CD14-positive monocyte (primary cell): Measurements from ENCODE around the gene CNOT6L. TPM values are rescaled to one million over a fixed set of nuclear protein-coding genes. Genes with fewer than 3 reads are reported as not detected.

Experiments
- DNase-seq, 3 donors: peaks; one replicate each; pipeline ENCODE4 v3.0.0-alpha.2; 2011 to 2022
- H2AFZ ChIP-seq: 2 replicates; pipeline ENCODE4 v1.6.0; 2012; ENCODE audit warnings: mild to moderate bottlenecking, low read depth, low read length, inconsistent platforms; ENCODE audit not compliant: insufficient read depth, poor library complexity, severe bottlenecking
- H3K27ac ChIP-seq, 2 donors: 1 replicate in 1 of 2; 2 replicates in 1 of 2; pipeline ENCODE4 v1.5.1; 2012 to 2013; ENCODE audit warnings: low read length in 2 of 2, control low read depth in 1 of 2, inconsistent platforms in 1 of 2, low read depth in 1 of 2, mild to moderate bottlenecking in 1 of 2
- H3K27me3 ChIP-seq, 2 donors: one replicate each; pipeline versions ENCODE4 v1.6.0 to v1.6.1; 2011 to 2013; ENCODE audit warnings: low read length in 2 of 2; ENCODE audit not compliant: control insufficient read depth in 2 of 2, insufficient read depth in 2 of 2
- H3K36me3 ChIP-seq, 2 donors: replicated peaks in 1 of 2; 1 replicate in 1 of 2; 2 replicates in 1 of 2; pipeline versions ENCODE4 v1.5.1 to v1.6.1; 2012 to 2013; ENCODE audit warnings: low read length in 2 of 2, control low read depth in 1 of 2, inconsistent platforms in 1 of 2, mild to moderate bottlenecking in 1 of 2; ENCODE audit not compliant: insufficient read depth in 2 of 2, control insufficient read depth in 1 of 2
- H3K4me1 ChIP-seq, 2 donors: 1 replicate in 1 of 2; 2 replicates in 1 of 2; pipeline versions ENCODE4 v1.5.1 to v1.6.1; 2012 to 2013; ENCODE audit warnings: low read length in 2 of 2, control low read depth in 1 of 2, inconsistent platforms in 1 of 2, mild to moderate bottlenecking in 1 of 2, moderate library complexity in 1 of 2; ENCODE audit not compliant: insufficient read depth in 2 of 2, control insufficient read depth in 1 of 2
- H3K4me2 ChIP-seq: replicated peaks from 2 replicates; pipeline ENCODE3; 2012; ENCODE audit warnings: low read length, moderate library complexity, mild to moderate bottlenecking; ENCODE audit not compliant: poor library complexity, severe bottlenecking; ENCODE audit errors: extremely low read depth
- H3K4me3 ChIP-seq, 3 experiments: fragments of 200-600 bp in 1 of 3; sonication (generic) in 1 of 3; replicated peaks in 1 of 3; 1 replicate in 2 of 3; 2 replicates in 1 of 3; pipeline ENCODE4 v1.5.1; 2011 to 2013; ENCODE audit warnings: low read length in 3 of 3, mild to moderate bottlenecking in 3 of 3, control low read depth in 2 of 3, low read depth in 2 of 3, inconsistent platforms in 1 of 3, moderate library complexity in 1 of 3
- H3K79me2 ChIP-seq: 2 replicates; pipeline ENCODE4 v1.6.0; 2012; ENCODE audit warnings: mild to moderate bottlenecking, control low read depth, inconsistent platforms, low read length, moderate library complexity; ENCODE audit not compliant: insufficient read depth
- H3K9ac ChIP-seq: 2 replicates; pipeline ENCODE4 v1.6.0; 2017; ENCODE audit warnings: low read length, mild to moderate bottlenecking; ENCODE audit not compliant: insufficient read depth, poor library complexity, severe bottlenecking
- H3K9me3 ChIP-seq, 2 donors: replicated peaks in 1 of 2; 1 replicate in 1 of 2; 2 replicates in 1 of 2; pipeline versions ENCODE4 v1.5.1 to v1.6.1; 2012 to 2013; ENCODE audit warnings: low read length in 2 of 2, control low read depth in 1 of 2; ENCODE audit not compliant: control insufficient read depth in 1 of 2, insufficient read depth in 1 of 2
- H4K20me1 ChIP-seq: 2 replicates; pipeline ENCODE4 v1.6.0; 2012; ENCODE audit warnings: mild to moderate bottlenecking, low read length, control low read depth, moderate library complexity; ENCODE audit not compliant: insufficient read depth
- H3K27ac Mint-ChIP-seq, 7 donors: one replicate each; pipeline ENCODE4 v1.8.0; 2020; ENCODE audit warnings: mild to moderate bottlenecking in 7 of 7, mixed read lengths in 7 of 7, moderate library complexity in 6 of 7, inconsistent platforms in 2 of 7
- H3K27me3 Mint-ChIP-seq, 3 donors: one replicate each; pipeline ENCODE4 v1.8.0; 2021 to 2022; ENCODE audit warnings: low read depth in 3 of 3, mild to moderate bottlenecking in 3 of 3, mixed read lengths in 3 of 3, moderate library complexity in 3 of 3, inconsistent platforms in 1 of 3
- H3K36me3 Mint-ChIP-seq, 2 donors: one replicate each; pipeline ENCODE4 v1.8.0; 2020; ENCODE audit warnings: mixed read lengths in 2 of 2, inconsistent platforms in 1 of 2, mild to moderate bottlenecking in 1 of 2
- H3K4me1 Mint-ChIP-seq: one replicate; pipeline ENCODE4 v1.8.0; 2020; ENCODE audit warnings: mild to moderate bottlenecking, mixed read lengths
- H3K4me3 Mint-ChIP-seq, 2 donors: one replicate each; pipeline ENCODE4 v1.8.0; 2020; ENCODE audit warnings: mild to moderate bottlenecking in 2 of 2, mixed read lengths in 2 of 2, moderate library complexity in 1 of 2
- H3K9me3 Mint-ChIP-seq, 7 donors: one replicate each; pipeline ENCODE4 v1.8.0; 2020 to 2022; ENCODE audit warnings: mixed read lengths in 7 of 7, mild to moderate bottlenecking in 6 of 7, moderate library complexity in 6 of 7, inconsistent platforms in 2 of 7
- WGBS: methylation state at CpG from one replicate; pipeline ENCODE4 v1.1.5; 2013; ENCODE audit warnings: missing lambda C conversion rate; ENCODE audit not compliant: insufficient coverage; 5-methylcytosine and 5-hydroxymethylcytosine counted together
- intact Hi-C, 2 donors: fragments of 100-400 bp; cut with micrococcal nuclease; formaldehyde crosslinking; loops; one replicate each; pipeline versions ENCODE4 v1.15.0 to v1.15.1; 2023
- polyA plus RNA-seq, 3 donors: library from polyadenylated mRNA; depleted of rRNA in 1 of 3; unstranded in 2 of 3; stranded (reverse) in 1 of 3; fragments of 300-500 nt in 2 of 3; fragments of >200 nt in 1 of 3; fragmentation: Illumina TruSeq in 2 of 3; gene quantifications; 1 replicate in 2 of 3; 2 replicates in 1 of 3; pipeline ENCODE4 v1.2.3, GENCODE V29; 2012 to 2021
- TF ChIP-seq, protein P1 (sequence below): fragments of 200-600 bp; IDR thresholded peaks from one replicate; pipeline ENCODE4 v1.8.0; 2022; ENCODE audit warnings: antibody characterized with exemption, mild to moderate bottlenecking

Gene CNOT6L
- polyA plus RNA-seq, 3 donors = 16.1 to 26.4 (median 26.3) TPM

DNA sequence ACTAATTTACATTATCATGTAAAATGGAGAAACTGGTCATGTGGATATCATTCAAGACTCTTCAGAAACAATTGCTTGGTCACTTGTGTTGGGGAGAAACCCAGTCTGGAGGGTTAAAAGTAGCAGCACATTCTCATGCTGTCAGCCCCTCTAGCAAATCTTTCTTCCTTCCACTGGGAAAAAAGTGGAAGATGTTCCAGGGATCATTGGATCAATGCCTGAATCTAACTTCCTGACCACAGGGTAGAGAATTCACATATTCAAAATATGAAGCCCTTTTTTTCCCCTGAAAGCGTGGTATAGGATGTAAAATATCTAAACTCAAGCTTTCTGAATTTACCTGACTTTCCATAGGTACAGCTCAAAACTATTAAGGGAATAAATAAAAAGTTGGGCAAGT lies 115.5 kb downstream of the CNOT6L start:
- Histone ChIP-seq H3K9ac (no peak overlapping the region), H3K4me1 (no peaks in the 10 kb centered on the region), H3K4me3 (no peak overlapping the region), H3K4me2 (no peak overlapping the region), H3K27ac (no peak overlapping the region), H2AFZ (no peak overlapping the region), H3K79me2 (no peaks in the 10 kb centered on the region), H3K36me3 (no peaks in the 10 kb centered on the region), H4K20me1 (no peaks in the 10 kb centered on the region), H3K27me3 (no peaks in the 10 kb centered on the region), H3K9me3 (no peaks in the 10 kb centered on the region)
- Mint-ChIP-seq H3K4me1 (no peaks in the 10 kb centered on the region), H3K27ac (no peak overlapping the region), H3K4me3 (no peak overlapping the region), H3K27me3 (peaks cover 0 to 2% (median 0%) of the 10 kb centered on the region in 3 donors), H3K36me3 (no peaks in the 10 kb centered on the region), H3K9me3 (no peaks in the 10 kb centered on the region)
- intact Hi-C loops = no loop called here
- DNase-seq = no peak
- WGBS = no CpG with 5 or more reads among the region's 1 CpG
- TF ChIP-seq, protein P1, sequence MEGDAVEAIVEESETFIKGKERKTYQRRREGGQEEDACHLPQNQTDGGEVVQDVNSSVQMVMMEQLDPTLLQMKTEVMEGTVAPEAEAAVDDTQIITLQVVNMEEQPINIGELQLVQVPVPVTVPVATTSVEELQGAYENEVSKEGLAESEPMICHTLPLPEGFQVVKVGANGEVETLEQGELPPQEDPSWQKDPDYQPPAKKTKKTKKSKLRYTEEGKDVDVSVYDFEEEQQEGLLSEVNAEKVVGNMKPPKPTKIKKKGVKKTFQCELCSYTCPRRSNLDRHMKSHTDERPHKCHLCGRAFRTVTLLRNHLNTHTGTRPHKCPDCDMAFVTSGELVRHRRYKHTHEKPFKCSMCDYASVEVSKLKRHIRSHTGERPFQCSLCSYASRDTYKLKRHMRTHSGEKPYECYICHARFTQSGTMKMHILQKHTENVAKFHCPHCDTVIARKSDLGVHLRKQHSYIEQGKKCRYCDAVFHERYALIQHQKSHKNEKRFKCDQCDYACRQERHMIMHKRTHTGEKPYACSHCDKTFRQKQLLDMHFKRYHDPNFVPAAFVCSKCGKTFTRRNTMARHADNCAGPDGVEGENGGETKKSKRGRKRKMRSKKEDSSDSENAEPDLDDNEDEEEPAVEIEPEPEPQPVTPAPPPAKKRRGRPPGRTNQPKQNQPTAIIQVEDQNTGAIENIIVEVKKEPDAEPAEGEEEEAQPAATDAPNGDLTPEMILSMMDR = no peak

DNA sequence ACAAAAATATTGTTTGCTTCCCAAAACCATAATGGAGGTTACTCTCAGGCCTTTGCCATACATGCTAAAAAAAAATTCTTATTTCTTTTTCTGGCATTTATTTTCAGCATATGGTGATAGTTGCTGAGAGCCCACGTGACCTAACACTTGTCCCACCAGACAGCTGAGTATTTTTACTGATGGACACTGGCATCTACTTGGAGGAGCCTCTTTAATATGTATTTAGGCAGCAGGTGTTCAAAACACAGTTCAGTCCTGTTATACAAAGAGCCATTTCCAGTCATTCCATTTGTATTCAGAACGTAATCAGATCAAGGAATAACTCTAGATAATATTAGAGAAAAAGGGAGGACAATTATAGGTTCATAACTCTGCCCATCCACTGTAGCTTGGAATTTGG lies 118.0 kb downstream of the CNOT6L start:
- Mint-ChIP-seq H3K9me3 (no peaks in the 10 kb centered on the region), H3K4me1 (no peaks in the 10 kb centered on the region), H3K27ac (no peak overlapping the region), H3K27me3 (peaks cover 0 to 2% (median 0%) of the 10 kb centered on the region in 3 donors), H3K36me3 (no peaks in the 10 kb centered on the region), H3K4me3 (no peak overlapping the region)
- Histone ChIP-seq H3K27me3 (no peaks in the 10 kb centered on the region), H3K79me2 (no peaks in the 10 kb centered on the region), H3K4me3 (no peak overlapping the region), H4K20me1 (no peaks in the 10 kb centered on the region), H3K4me2 (no peak overlapping the region), H3K4me1 (no peaks in the 10 kb centered on the region), H2AFZ (no peak overlapping the region), H3K9me3 (no peaks in the 10 kb centered on the region), H3K27ac (no peak overlapping the region), H3K9ac (no peak overlapping the region), H3K36me3 (no peaks in the 10 kb centered on the region)
- intact Hi-C loops = no loop called here
- WGBS = no CpG with 5 or more reads among the region's 2 CpGs
- TF ChIP-seq, protein P1 = no peak
- DNase-seq = no peak
